Spleen (tissue), 7 donors: ENCODE results near the gene CCDC13.

Experiments
- CTCF ChIP-seq, 11 experiments: fragments of 200-600 bp in 7 of 11; fragments of 450-650 bp in 4 of 11; sonication (generic) in 4 of 11; IDR thresholded peaks in 8 of 11; conservative IDR thresholded peaks in 3 of 11; 1 replicate in 7 of 11; 2 replicates in 4 of 11; pipeline versions ENCODE4 v1.4.0 to v1.8.0; 2016 to 2021; ENCODE audit warnings: antibody characterized with exemption in 11 of 11, inconsistent platforms in 4 of 11, mild to moderate bottlenecking in 1 of 11
- POLR2AphosphoS5 ChIP-seq, 3 donors: sonication (generic); formaldehyde crosslinking; IDR thresholded peaks; one replicate each; pipeline ENCODE4 v1.5.1; 2017; ENCODE audit warnings: antibody characterized with exemption in 3 of 3
- donor health status: DM: no; HTN: no; CAD: no; lungs with moderate emphysema.
- donor health status: DM: no; HTN: no; CAD: no.
- donor health status: DM: no; HTN: no; CAD: no.

- TF ChIP-seq CTCF (IDR thresholded peaks at IDR 0.05 in 8 of 11, conservative IDR thresholded peaks at IDR 0.05 in 3 of 11) (no peak), POLR2AphosphoS5 (IDR thresholded peaks at IDR 0.05) (no peak)
Measured at GRCh38 chr3:42804831-42805132, 31.7 kb upstream of the CCDC13 start.
